LNCaP clone FGC (cell line): ENCODE results near the gene MTMR6.

Experiments
- DNase-seq: peaks from one replicate; pipeline ENCODE4 v3.0.0-alpha.2; 2011; ENCODE audit warnings: low read depth
- H3K4me3 ChIP-seq: 2 replicates; pipeline ENCODE4 v1.5.1; 2011; ENCODE audit warnings: mild to moderate bottlenecking, low read depth, low read length, control low read depth
- CTCF ChIP-seq: IDR thresholded peaks from 2 replicates; pipeline ENCODE4 v1.5.1; 2012; ENCODE audit warnings: mild to moderate bottlenecking; ENCODE audit not compliant: control insufficient read depth, insufficient read depth; ENCODE audit errors: extremely low read depth

MTMR6 gene

GRCh38 chr13:25253702-25254101, 33.6 kb downstream of the MTMR6 start:
- TF ChIP-seq CTCF: no peak
- H3K4me3 ChIP-seq: no peak overlapping the region
- DNase-seq: no peak

GRCh38 chr13:25252752-25253151, 34.5 kb downstream of the MTMR6 start:
- TF ChIP-seq CTCF: no peak
- no peak for DNase-seq
- H3K4me3 ChIP-seq: no peak overlapping the region

- no peak for DNase-seq
These were observed 35.1 kb downstream of the MTMR6 start for GRCh38 chr13:25252225-25252624.

GRCh38 chr13:25249001-25249543, 38.2 kb downstream of the MTMR6 start:
- no peak for DNase-seq
- TF ChIP-seq CTCF: peak; percentile 64
- no peak overlapping the region for H3K4me3 ChIP-seq

More at GRCh38 chr13:25252225-25252624, 35.1 kb downstream of the MTMR6 start:
- H3K4me3 ChIP-seq: no peak overlapping the region
- no peak for TF ChIP-seq CTCF

GRCh38 chr13:25248071-25248470, 39.2 kb downstream of the MTMR6 start:
- TF ChIP-seq CTCF: no peak
- no peak for DNase-seq
- no peak overlapping the region for H3K4me3 ChIP-seq

- no peak for TF ChIP-seq CTCF
- no peak overlapping the region for H3K4me3 ChIP-seq
- DNase-seq: no peak
These were observed 39.9 kb downstream of the MTMR6 start for GRCh38 chr13:25247360-25247759.

GRCh38 chr13:25244123-25244522, 43.2 kb downstream of the MTMR6 start:
- no peak for TF ChIP-seq CTCF
- H3K4me3 ChIP-seq: no peak overlapping the region

More at GRCh38 chr13:25244123-25244522, 43.2 kb downstream of the MTMR6 start:
- no peak for DNase-seq
